ENCODE data around the gene RTN4IP1.

DNA sequence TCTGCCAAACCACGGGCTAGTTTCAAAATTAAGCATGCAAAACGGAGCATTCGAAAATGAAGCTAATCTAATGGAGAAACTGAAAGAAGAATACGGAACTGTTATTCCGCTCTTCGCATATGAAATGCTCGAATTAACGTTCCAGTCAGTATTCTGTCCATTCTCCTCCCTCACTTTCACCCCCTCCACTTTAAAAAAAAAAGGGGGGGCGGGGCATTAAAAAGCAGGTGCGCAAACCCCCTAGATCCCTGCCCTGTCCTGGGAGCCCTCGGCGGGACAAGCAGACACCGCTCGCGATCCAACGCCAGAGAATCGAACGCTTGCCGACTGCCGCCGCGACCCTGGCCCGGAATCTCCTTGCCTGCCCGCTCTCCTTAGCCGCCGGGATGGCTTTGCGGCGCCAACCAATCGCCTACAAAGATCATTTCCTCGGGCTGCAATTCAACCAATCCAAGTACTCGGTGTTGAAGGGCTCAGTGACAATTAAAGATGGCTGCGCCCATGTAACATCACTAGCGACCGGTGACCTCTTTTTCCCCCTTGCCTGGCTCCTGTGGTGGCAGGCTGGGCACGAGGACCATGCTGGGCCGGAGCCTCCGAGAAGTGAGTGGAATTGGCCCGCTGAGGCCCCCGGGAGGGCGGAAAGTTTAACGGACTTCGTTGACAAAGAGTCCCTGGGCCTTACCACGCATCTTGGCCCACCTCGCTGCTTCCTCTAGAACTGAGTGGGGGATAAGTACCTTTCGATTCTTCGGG, at the start of gene RTN4IP1, which contains the start of gene QRSL1:
- TF ChIP-seq CTCF (IDR thresholded peaks at IDR 0.05; ENCODE audit: low read length) (no peak), EZH2 (IDR thresholded peaks at IDR 0.05; ENCODE audit: borderline replicate concordance, low read length) (no peak)
